HG03571 (cell line): ENCODE measurements around the gene RNASET2.
"Not testable (repeated sequence)": the region's sequence is repeated elsewhere in the genome, so short reads cannot be mapped to it uniquely, and the experiment has no call there.

Source experiments
- ATAC-seq: cut with Tn5 transposase; IDR thresholded peaks from one replicate; pipeline ENCODE4 v1.9.1; 2021; ENCODE audit not compliant: unreplicated experiment

RNASET2 gene

GRCh38 chr6:166948724-166949123 is 7.6 kb downstream of the RNASET2 start:
- not testable (repeated sequence) for ATAC-seq

GRCh38 chr6:166947251-166947650 is 9.1 kb downstream of the RNASET2 start:
- no peak for ATAC-seq

- no peak for ATAC-seq
These were observed 10.2 kb downstream of the RNASET2 start for GRCh38 chr6:166946125-166946524.

GRCh38 chr6:166944666-166945256 is 11.6 kb downstream of the RNASET2 start:
- no peak for ATAC-seq

- ATAC-seq, result no peak
These were observed 13.8 kb downstream of the RNASET2 start for GRCh38 chr6:166942393-166943168.

- ATAC-seq, result no peak
These were observed 15.7 kb downstream of the RNASET2 start for GRCh38 chr6:166940643-166941068.

GRCh38 chr6:166939894-166940293 is 16.5 kb downstream of the RNASET2 start:
- ATAC-seq, result no peak

GRCh38 chr6:166939345-166939744 is 17.0 kb downstream of the RNASET2 start:
- ATAC-seq, result no peak

GRCh38 chr6:166938704-166939103 is 17.6 kb downstream of the RNASET2 start:
- ATAC-seq, result no peak

GRCh38 chr6:166938150-166938549 is 18.2 kb downstream of the RNASET2 start:
- no peak for ATAC-seq

GRCh38 chr6:166937746-166938145 is 18.6 kb downstream of the RNASET2 start:
- no peak for ATAC-seq

GRCh38 chr6:166936079-166936787 is 20.1 kb downstream of the RNASET2 start:
- ATAC-seq, result no peak

- no peak for ATAC-seq
These were observed 21.0 kb downstream of the RNASET2 start for GRCh38 chr6:166935353-166935752.

GRCh38 chr6:166934174-166934573 is 22.2 kb downstream of the RNASET2 start:
- no peak for ATAC-seq

- ATAC-seq, result no peak
These were observed 23.0 kb downstream of the RNASET2 start for GRCh38 chr6:166933396-166933795.

- ATAC-seq, result no peak
These were observed 23.7 kb downstream of the RNASET2 start for GRCh38 chr6:166932616-166933015.

GRCh38 chr6:166932116-166932515 is 24.2 kb downstream of the RNASET2 start:
- no peak for ATAC-seq

- ATAC-seq, result no peak
These were observed 24.9 kb downstream of the RNASET2 start for GRCh38 chr6:166931426-166931970.

- no peak for ATAC-seq
These were observed 25.9 kb downstream of the RNASET2 start for GRCh38 chr6:166930354-166930891.

GRCh38 chr6:166929542-166930189 is 26.7 kb downstream of the RNASET2 start:
- no peak for ATAC-seq
